BJ (cell line): Measurements from ENCODE around the gene PRND. TPM values are rescaled to one million over a fixed set of nuclear protein-coding genes. Genes with fewer than 3 reads are reported as not detected.

Experiments used
- CTCF ChIA-PET: fragments of 350-600 bp; formaldehyde crosslinking; extraction: SDS; loops from one replicate; lab custom pipeline; 2021; ENCODE audit warnings: antibody characterized with exemption, inconsistent platforms; lab: Yijun Ruan, JAX
- POLR2A ChIA-PET: fragments of 300-600 bp; sonication (Branson Sonifier 250); formaldehyde crosslinking; extraction: SDS; loops from one replicate; lab custom pipeline; 2021; ENCODE audit warnings: antibody characterized with exemption; lab: Charles Lee
- DNase-seq: peaks from one replicate; pipeline ENCODE4 v3.0.0-alpha.2; 2011; ENCODE audit warnings: low read depth
- H3K27me3 ChIP-seq: 2 replicates; pipeline ENCODE4 v1.6.0; 2011; ENCODE audit warnings: low read length; ENCODE audit not compliant: control insufficient read depth, insufficient read depth
- H3K36me3 ChIP-seq: 2 replicates; pipeline ENCODE4 v1.5.1; 2011; ENCODE audit warnings: low read length; ENCODE audit not compliant: control insufficient read depth, insufficient read depth
- H3K4me3 ChIP-seq: 2 replicates; pipeline ENCODE4 v1.5.1; 2011; ENCODE audit warnings: low read depth, mild to moderate bottlenecking, control low read depth, low read length
- polyA plus RNA-seq: library from polyadenylated mRNA; depleted of rRNA; stranded (reverse); fragments of >200 nt; gene quantifications from 2 replicates; pipeline ENCODE4 v1.2.3, GENCODE V29; 2011; rRNA removed
- TF ChIP-seq, protein P1 (sequence below): IDR thresholded peaks from 2 replicates; pipeline ENCODE4 v1.5.1; 2011; ENCODE audit warnings: low read depth, mild to moderate bottlenecking, control low read depth, inconsistent platforms, low read length, moderate library complexity; ENCODE audit not compliant: insufficient read depth

Gene PRND
- polyA plus RNA-seq, 1 experiment: not detected

DNA sequence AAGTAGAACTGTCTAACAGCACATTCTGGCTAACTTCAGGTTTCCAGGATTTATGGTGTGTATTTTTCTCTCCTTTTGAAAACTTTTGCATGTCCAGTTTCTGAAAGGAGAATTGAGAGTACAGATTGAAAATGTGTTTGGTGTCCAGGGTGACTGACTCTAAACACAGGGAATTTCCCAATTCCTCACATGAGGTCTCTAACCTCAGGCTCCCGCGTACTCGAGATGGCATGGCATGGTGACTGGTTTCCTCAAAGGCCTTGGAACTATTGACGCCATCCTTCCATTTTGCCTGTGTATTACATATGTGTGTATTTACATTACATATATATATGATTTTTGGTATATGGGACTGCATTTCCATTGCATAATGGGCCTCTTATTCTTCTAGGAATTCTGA, 52.5 kb downstream of the PRND start:
- Histone ChIP-seq H3K27me3 (no peaks in the 10 kb centered on the region; the same call in 1 of the 2 replicates), H3K4me3 (no peak overlapping the region), H3K36me3 (no peaks in the 10 kb centered on the region)
- POLR2A ChIA-PET: no interaction called here
- DNase-seq: no peak
- CTCF ChIA-PET: no interaction called here
- TF ChIP-seq, protein P1, sequence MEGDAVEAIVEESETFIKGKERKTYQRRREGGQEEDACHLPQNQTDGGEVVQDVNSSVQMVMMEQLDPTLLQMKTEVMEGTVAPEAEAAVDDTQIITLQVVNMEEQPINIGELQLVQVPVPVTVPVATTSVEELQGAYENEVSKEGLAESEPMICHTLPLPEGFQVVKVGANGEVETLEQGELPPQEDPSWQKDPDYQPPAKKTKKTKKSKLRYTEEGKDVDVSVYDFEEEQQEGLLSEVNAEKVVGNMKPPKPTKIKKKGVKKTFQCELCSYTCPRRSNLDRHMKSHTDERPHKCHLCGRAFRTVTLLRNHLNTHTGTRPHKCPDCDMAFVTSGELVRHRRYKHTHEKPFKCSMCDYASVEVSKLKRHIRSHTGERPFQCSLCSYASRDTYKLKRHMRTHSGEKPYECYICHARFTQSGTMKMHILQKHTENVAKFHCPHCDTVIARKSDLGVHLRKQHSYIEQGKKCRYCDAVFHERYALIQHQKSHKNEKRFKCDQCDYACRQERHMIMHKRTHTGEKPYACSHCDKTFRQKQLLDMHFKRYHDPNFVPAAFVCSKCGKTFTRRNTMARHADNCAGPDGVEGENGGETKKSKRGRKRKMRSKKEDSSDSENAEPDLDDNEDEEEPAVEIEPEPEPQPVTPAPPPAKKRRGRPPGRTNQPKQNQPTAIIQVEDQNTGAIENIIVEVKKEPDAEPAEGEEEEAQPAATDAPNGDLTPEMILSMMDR: no peak

DNA sequence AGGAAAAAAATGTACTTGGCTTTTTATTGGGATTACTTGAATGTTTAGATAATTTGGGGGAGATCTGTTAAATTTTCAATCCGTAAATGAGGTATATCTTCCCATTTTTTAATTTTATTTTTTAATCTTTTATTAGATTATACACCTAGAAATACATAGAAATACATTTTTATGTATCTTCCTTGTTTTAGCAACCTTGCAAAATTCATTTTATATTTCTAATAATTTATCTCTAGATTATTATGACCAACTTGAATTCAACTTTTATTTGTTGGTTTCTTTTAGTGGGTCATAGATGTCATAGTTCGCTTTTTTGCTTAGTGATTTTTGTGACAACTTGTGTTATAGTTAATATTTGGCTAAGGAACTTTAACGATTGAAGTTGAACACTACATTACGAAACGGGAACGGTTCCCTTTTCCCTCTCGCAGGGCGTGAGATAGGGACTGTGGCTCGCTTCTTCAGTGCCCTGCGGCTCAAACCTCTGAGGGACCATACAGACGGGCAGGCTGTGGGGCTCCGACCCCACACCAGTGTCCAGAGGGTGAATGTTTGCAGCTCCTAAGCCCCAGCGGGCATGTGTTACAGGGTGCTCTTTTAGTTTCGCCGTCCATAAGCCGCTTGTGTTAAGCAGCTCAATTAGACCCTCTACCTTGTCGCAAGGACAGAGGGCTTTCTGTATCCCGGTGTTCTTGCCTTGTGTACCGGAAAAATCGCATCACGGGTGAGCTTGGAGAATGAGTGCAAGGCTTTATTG, 53.8 kb downstream of the PRND start:
- TF ChIP-seq, protein P1: no peak
- Histone ChIP-seq H3K27me3 (no peaks in the 10 kb centered on the region; the same call in 1 of the 2 replicates), H3K4me3 (no peak overlapping the region), H3K36me3 (no peaks in the 10 kb centered on the region)
- POLR2A ChIA-PET: no interaction called here
- DNase-seq: no peak
- CTCF ChIA-PET: interaction anchor here (1.4 kb wide), 1 partner anchor 35 kb away, joined by 3 read pairs; no protein-coding TSS in a partner anchor

DNA sequence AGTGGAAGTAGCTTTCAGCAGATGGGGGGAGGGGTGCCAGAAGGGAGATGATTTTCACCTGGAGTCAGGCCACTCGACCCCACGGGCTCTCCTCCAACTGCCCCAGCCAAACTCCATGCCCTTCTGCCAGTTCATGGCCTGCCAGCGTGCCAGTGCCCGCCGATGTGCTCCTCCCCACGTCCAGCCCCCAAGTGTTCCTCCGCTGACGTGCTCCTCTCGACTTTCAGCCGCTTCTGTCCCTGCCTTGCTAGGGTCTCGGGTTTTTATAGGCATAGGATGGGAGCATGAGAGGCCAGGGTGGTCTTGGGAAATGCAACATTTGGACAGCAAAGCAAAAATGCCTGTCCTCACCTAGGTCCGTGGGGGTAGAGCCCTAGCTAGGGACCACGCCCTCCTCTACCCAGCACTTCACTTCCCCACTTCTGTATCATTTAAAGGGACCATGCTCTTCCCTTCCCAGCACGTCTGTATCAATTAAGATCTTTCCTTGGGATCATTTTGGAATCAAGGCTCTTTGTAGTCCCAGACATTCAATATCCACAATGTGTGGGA, 54.4 kb downstream of the PRND start:
- ChIA-PET POLR2A (no interaction called here), CTCF (interaction anchor here (1.0 to 1.4 kb wide), 2 partner anchors 36 to 179 kb away, joined by 3 to 4 read pairs; no protein-coding TSS in a partner anchor)
- TF ChIP-seq, protein P1: no peak
- Histone ChIP-seq H3K4me3 (no peak overlapping the region), H3K36me3 (no peaks in the 10 kb centered on the region), H3K27me3 (no peaks in the 10 kb centered on the region; the same call in 1 of the 2 replicates)
- DNase-seq: no peak

Other genes with a start within 250 kb of the PRND start
- gene PRNP, start 35.5 kb upstream of the PRND start, polyA plus RNA-seq: 432 and 633 TPM in 2 replicates
- 7.7 and 8.1 TPM in 2 replicates for gene RASSF2, start 101.7 kb downstream of the PRND start, polyA plus RNA-seq